ENCODE measurements around the gene RIMBP2.

Gene RIMBP2

DNA sequence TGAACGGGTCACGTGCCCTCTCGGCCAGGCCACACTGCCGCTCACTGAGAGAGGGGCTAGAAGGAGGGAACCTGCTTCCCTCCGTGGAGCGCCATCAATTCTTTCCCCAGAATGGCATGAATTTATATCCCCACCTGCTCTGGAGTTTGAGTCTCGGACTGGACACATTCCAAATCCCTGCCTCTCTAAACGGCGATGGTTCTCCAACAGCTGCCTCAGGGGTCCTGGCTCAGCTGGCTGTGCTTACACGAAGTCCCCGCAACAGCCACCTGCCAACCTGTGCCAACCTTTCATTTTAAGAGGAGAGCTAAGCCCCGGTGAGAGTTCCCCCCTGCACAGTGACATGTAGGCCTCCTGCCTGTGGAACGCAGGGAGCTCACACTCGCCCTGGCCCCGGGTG, 73.2 kb downstream of the RIMBP2 start:
- DNase-seq (ENCODE audit: low spot score) = no peak
- Histone ChIP-seq H3K4me3 (no peak overlapping the region), H3K27ac (no peak overlapping the region)
- no peak for TF ChIP-seq CTCF (IDR thresholded peaks at IDR 0.05)

DNA sequence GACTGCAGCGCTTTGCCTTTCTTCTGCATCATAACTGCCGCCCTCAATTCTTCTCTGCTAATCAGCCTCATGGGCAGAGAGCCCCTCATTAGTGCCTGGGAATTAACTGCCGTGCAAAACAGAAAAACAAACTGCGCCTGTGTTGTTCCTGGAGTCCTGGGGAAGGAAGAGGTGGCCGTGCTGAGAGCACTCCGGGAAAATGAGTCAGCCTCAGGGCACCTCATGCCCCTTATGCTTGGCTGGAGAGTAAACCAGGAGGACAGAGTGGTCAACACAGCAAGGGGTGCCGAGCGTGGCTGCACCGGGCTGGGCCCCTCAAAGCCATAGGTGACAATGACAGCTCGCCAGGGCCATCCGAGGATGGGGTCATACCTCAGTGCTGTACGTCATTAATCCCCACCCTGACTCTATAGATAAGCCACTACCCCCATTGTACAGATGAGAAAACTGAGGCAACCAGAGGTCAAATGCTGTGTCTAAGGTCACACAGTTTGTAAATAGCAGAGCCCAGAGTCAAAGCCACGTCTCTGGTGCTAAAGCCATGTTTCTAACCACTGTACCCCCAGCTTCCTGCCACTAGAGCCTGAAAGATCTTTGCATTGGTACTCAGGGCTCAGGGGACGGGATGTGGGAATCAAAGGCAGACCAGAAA, 74.4 kb downstream of the RIMBP2 start:
- no peak for DNase-seq (ENCODE audit: low spot score)
- no peak for TF ChIP-seq CTCF (IDR thresholded peaks at IDR 0.05)
- Histone ChIP-seq H3K27ac (no peak overlapping the region), H3K4me3 (no peak overlapping the region)

GRCh38 chr12:130640901-130641300, 75.2 kb downstream of the RIMBP2 start:
- no peak for DNase-seq (ENCODE audit: low spot score)
- no peak overlapping the region for H3K4me3 ChIP-seq
- no peak overlapping the region for H3K27ac ChIP-seq
- TF ChIP-seq CTCF (IDR thresholded peaks at IDR 0.05) = no peak

DNA sequence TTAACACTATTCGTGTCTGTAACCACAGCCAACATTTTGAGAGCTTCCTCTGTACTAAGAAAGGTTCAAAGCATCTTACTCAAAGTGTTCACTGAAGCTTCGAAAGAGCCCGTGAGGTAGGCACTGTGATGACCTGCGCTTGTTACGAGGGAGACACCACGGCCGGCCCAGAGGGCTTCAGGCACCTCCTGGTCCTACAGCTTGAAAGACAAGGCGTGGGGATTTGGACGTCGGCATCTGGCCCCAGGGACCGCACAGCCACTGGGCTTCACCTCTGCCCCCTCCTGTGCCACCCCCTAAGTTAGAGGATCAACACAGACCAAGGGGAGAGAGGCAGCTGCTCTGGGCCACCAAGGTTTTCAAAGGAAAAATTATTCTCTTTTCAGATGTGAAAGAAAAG, 75.6 kb downstream of the RIMBP2 start:
- Histone ChIP-seq H3K4me3 (no peak overlapping the region), H3K27ac (no peak overlapping the region)
- TF ChIP-seq CTCF (IDR thresholded peaks at IDR 0.05) = no peak
- no peak for DNase-seq (ENCODE audit: low spot score)

DNA sequence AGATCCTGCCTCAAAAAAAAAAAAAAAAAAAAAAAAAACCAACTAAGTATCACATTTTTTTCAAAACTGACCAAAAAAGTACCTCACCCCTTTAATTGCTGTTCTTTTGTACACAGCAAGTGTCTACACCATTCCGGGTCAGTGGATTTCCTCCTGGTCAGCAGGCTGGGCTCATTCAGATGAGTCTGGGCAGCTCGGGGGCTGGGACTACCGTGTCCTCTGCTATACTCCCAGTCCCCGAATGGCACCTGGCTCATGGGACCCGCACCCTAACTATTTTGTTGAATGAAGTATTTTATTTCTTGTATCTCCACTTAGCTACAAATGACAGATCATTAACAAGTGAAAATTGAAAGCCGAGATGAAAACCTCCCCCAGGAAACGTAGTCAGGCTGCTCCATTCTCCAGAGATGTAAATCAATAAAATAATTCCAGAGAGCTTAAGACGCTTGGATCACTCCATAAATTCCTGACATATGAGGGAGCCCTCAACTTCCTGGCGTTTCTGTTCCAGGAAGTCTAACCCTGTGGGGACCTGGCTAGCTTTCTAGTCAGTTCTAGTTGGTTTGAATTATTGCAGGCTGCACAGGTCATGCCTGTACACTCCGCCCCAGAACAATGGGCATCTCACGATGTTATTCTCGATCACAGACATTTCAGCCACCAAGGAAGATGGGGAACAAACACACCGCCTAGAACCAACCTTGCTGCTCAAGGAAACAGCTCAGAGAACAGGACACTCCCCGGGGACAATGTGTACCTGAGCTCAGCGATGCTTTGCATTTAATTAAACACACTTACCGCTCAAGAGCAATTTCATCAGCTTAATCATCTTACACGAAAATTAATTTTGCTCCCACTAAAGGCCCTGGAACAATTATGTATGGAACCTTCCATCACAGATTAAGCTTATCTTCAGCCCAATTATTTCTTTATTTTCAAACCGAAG, 76.3 kb downstream of the RIMBP2 start:
- TF ChIP-seq CTCF (IDR thresholded peaks at IDR 0.05) = no peak
- DNase-seq (ENCODE audit: low spot score) = no peak
- Histone ChIP-seq H3K4me3 (no peak overlapping the region), H3K27ac (no peak overlapping the region)

DNA sequence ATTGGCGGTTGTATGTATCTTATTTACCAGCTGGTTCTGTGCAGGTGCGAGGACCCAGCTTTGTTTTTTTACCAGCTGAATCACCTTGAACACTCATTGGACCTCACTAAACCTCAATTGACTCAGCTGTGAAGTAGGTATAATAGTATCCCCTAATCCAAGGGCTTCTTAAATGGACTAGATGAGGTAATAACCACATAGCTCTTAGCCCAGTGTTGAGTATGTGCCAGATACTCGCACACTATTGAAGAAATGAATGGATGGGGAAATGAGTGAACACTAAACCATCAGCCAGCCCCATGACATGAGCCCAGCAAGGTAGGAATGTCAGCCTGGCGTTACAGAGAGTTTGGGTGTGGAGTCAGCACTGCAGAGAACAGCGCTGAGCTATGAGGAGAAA, 79.7 kb downstream of the RIMBP2 start:
- DNase-seq (ENCODE audit: low spot score) = no peak
- Histone ChIP-seq H3K4me3 (no peak overlapping the region), H3K27ac (no peak overlapping the region)
- TF ChIP-seq CTCF (IDR thresholded peaks at IDR 0.05) = no peak

GRCh38 chr12:130634866-130635265, 81.2 kb downstream of the RIMBP2 start:
- DNase-seq (ENCODE audit: low spot score) = no peak
- TF ChIP-seq CTCF (IDR thresholded peaks at IDR 0.05) = no peak
- no peak overlapping the region for H3K4me3 ChIP-seq
- no peak overlapping the region for H3K27ac ChIP-seq
